Caco-2 (cell line): ENCODE data around the gene FAAP20. TPM values are rescaled to one million over a fixed set of nuclear protein-coding genes. Genes with fewer than 3 reads are reported as not detected.
"Not testable (repeated sequence)": the region's sequence is repeated elsewhere in the genome, so short reads cannot be mapped to it uniquely, and the experiment has no call there.

Experiments
- BruUV-seq: library from RNA; stranded (reverse); fragments of 400-500 nt; replicated peaks from 2 replicates; lab custom pipeline; 2021; lab: Mats Ljungman, UMichigan
- CTCF ChIA-PET: fragments of 300-600 bp; sonication (Branson Sonifier 250); formaldehyde crosslinking; loops from one replicate; lab custom pipeline; 2022; ENCODE audit warnings: antibody characterized with exemption; lab: Charles Lee
- POLR2A ChIA-PET: fragments of 300-600 bp; sonication (Branson Sonifier 250); formaldehyde crosslinking; loops from one replicate; lab custom pipeline; 2022; ENCODE audit warnings: antibody characterized with exemption; lab: Charles Lee
- DNase-seq, 2 experiments: peaks; one replicate each; pipeline versions ENCODE4 v3.0.0 to v3.0.0-alpha.2; 2020 to 2022
- H3K27me3 ChIP-seq: replicated peaks from 2 replicates; pipeline ENCODE4 v1.6.0; 2011; ENCODE audit warnings: low read length; ENCODE audit not compliant: control insufficient read depth, insufficient read depth
- H3K36me3 ChIP-seq: 2 replicates; pipeline ENCODE4 v1.5.1; 2011; ENCODE audit warnings: low read length; ENCODE audit not compliant: control insufficient read depth, insufficient read depth
- H3K4me1 ChIP-seq: fragments of 250-450 bp; sonication (Bioruptor Pico); 2 replicates; pipeline ENCODE4 v1.5.1; 2020; ENCODE audit warnings: mild to moderate bottlenecking
- H3K4me3 ChIP-seq: 2 replicates; pipeline ENCODE4 v1.5.1; 2011; ENCODE audit warnings: low read depth, mild to moderate bottlenecking, control low read depth, low read length
- H3K9me3 ChIP-seq: fragments of 250-450 bp; sonication (Bioruptor Pico); 2 replicates; pipeline ENCODE4 v1.5.1; 2020; ENCODE audit warnings: mild to moderate bottlenecking, moderate library complexity
- H3K27ac Mint-ChIP-seq: one replicate; pipeline ENCODE4 v1.8.0; 2022; ENCODE audit warnings: mixed read lengths; ENCODE audit not compliant: unreplicated experiment
- H3K27me3 Mint-ChIP-seq: one replicate; pipeline ENCODE4 v1.8.0; 2022; ENCODE audit warnings: mixed read lengths; ENCODE audit not compliant: insufficient read depth, unreplicated experiment
- H3K36me3 Mint-ChIP-seq: one replicate; pipeline ENCODE4 v1.8.0; 2022; ENCODE audit warnings: mild to moderate bottlenecking, mixed read lengths; ENCODE audit not compliant: insufficient read depth, unreplicated experiment
- H3K4me1 Mint-ChIP-seq: one replicate; pipeline ENCODE4 v1.8.0; 2022; ENCODE audit warnings: low read depth, mixed read lengths; ENCODE audit not compliant: unreplicated experiment
- H3K4me3 Mint-ChIP-seq: one replicate; pipeline ENCODE4 v1.8.0; 2022; ENCODE audit warnings: mild to moderate bottlenecking, moderate library complexity, mixed read lengths; ENCODE audit not compliant: unreplicated experiment
- H3K9me3 Mint-ChIP-seq: one replicate; pipeline ENCODE4 v1.8.0; 2022; ENCODE audit warnings: mixed read lengths; ENCODE audit not compliant: unreplicated experiment
- intact Hi-C: fragments of 100-400 bp; cut with micrococcal nuclease; formaldehyde crosslinking; loops from one replicate; pipeline ENCODE4 v1.10.0; 2022; ENCODE audit not compliant: unreplicated experiment
- total RNA-seq: library from RNA; stranded (reverse); gene quantifications from 2 replicates; pipeline ENCODE4 v1.2.3, GENCODE V29; 2022
- TF ChIP-seq, protein P1 (sequence below), 2 experiments: fragments of 200-600 bp in 1 of 2; IDR thresholded peaks; 1 replicate in 1 of 2; 2 replicates in 1 of 2; pipeline versions ENCODE4 v1.5.1 to v1.8.0; 2011 to 2022; ENCODE audit warnings: antibody characterized with exemption in 1 of 2, control low read depth in 1 of 2, inconsistent platforms in 1 of 2, low read depth in 1 of 2, low read length in 1 of 2, mild to moderate bottlenecking in 1 of 2, moderate library complexity in 1 of 2; ENCODE audit not compliant: insufficient read depth in 1 of 2, severe bottlenecking in 1 of 2, unreplicated experiment in 1 of 2

Gene FAAP20
- total RNA-seq, 1 experiment from 2014 or later: 72.4 TPM

DNA sequence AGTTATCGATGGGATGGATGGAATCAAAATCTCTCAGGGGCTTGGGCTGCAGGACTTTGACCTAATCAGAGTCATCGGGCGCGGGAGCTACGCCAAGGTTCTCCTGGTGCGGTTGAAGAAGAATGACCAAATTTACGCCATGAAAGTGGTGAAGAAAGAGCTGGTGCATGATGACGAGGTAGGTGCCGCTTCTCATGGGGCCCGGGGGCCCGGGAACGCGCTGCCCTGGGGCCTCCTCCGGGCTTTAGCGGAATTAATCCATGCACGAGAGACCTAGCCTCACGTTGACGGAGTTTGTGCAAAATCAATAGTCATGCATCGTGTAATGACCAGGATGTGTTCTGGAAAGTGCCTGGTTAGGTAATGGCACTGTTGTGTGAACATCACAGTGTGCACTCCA is 43.8 kb downstream of the FAAP20 start:
- H3K36me3 ChIP-seq: peaks cover 2% of the 10 kb centered on the region
- H3K4me1 Mint-ChIP-seq: no peaks in the 10 kb centered on the region
- CTCF ChIA-PET: no interaction called here

DNA sequence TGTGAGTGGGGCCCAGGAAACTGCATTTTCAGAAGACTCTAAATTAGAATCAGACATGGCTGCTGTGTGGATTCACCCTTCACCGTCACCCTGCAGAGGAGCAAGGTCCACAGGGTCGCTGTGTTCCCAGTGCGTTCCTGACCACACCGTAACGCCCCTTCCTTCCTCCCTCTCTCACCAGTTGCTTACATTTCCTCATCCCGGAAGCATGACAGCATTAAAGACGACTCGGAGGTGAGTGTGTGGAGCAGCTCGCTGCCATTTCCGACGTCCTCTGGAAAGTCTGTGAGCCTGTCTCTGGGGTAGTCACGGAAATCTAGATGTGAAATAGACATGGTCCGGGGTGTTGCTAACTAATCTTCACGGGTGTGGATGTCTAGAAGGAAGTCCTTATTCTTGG is 45.9 kb downstream of the FAAP20 start:
- H3K9me3 Mint-ChIP-seq: no peaks in the 10 kb centered on the region
- Histone ChIP-seq H3K36me3 (peaks cover 2% of the 10 kb centered on the region), H3K4me1 (no peaks in the 10 kb centered on the region), H3K27me3 (no peaks in the 10 kb centered on the region), H3K4me3 (no peak overlapping the region), H3K9me3 (no peaks in the 10 kb centered on the region)
- TF ChIP-seq, protein P1, sequence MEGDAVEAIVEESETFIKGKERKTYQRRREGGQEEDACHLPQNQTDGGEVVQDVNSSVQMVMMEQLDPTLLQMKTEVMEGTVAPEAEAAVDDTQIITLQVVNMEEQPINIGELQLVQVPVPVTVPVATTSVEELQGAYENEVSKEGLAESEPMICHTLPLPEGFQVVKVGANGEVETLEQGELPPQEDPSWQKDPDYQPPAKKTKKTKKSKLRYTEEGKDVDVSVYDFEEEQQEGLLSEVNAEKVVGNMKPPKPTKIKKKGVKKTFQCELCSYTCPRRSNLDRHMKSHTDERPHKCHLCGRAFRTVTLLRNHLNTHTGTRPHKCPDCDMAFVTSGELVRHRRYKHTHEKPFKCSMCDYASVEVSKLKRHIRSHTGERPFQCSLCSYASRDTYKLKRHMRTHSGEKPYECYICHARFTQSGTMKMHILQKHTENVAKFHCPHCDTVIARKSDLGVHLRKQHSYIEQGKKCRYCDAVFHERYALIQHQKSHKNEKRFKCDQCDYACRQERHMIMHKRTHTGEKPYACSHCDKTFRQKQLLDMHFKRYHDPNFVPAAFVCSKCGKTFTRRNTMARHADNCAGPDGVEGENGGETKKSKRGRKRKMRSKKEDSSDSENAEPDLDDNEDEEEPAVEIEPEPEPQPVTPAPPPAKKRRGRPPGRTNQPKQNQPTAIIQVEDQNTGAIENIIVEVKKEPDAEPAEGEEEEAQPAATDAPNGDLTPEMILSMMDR (IDR thresholded peaks at IDR 0.05; ENCODE audit: insufficient read depth in 1 of 2, low read depth in 1 of 2, low read length in 1 of 2, severe bottlenecking in 1 of 2, unreplicated experiment in 1 of 2): no peak
- BruUV-seq: no TSS peak
- H3K36me3 Mint-ChIP-seq: peaks cover 7% of the 10 kb centered on the region
- no peaks in the 10 kb centered on the region for H3K27me3 Mint-ChIP-seq
- no peaks in the 10 kb centered on the region for H3K4me1 Mint-ChIP-seq
- POLR2A ChIA-PET: no interaction called here
- intact Hi-C loops: no loop called here
- no peak for DNase-seq
- H3K27ac Mint-ChIP-seq: no peak overlapping the region
- no peak overlapping the region for H3K4me3 Mint-ChIP-seq
- CTCF ChIA-PET: no interaction called here

More for the DNA sequence above, 43.8 kb downstream of the FAAP20 start:
- Histone ChIP-seq H3K4me3 (no peak overlapping the region), H3K9me3 (no peaks in the 10 kb centered on the region), H3K27me3 (no peaks in the 10 kb centered on the region), H3K4me1 (no peaks in the 10 kb centered on the region)
- POLR2A ChIA-PET: no interaction called here
- TF ChIP-seq, protein P1 (IDR thresholded peaks at IDR 0.05; ENCODE audit: insufficient read depth in 1 of 2, low read depth in 1 of 2, low read length in 1 of 2, severe bottlenecking in 1 of 2, unreplicated experiment in 1 of 2): no peak
- Mint-ChIP-seq H3K4me3 (no peak overlapping the region), H3K9me3 (peaks cover 13% of the 10 kb centered on the region), H3K36me3 (peaks cover 23% of the 10 kb centered on the region), H3K27ac (no peak overlapping the region), H3K27me3 (no peaks in the 10 kb centered on the region)
- intact Hi-C loops: no loop called here
- no TSS peak for BruUV-seq
- no peak for DNase-seq

DNA sequence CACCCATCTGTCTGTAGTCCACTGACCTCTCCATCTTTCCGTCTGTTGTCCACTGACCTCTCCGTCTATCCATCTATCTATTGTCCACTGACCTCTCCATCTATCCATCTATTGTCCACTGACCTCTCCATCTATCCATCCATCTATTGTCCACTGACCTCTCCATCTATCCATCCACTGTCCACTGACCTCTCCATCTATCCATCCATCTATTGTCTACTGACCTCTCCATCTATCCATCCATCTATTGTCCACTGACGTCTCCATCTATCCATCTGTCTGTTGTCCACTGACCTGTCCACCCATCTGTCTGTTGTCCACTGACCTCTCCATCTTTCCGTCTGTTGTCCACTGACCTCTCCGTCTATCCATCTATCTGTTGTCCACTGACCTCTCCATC is 46.7 kb downstream of the FAAP20 start:
- H3K4me1 Mint-ChIP-seq, CTCF ChIA-PET, BruUV-seq, H3K9me3 Mint-ChIP-seq, H3K27me3 ChIP-seq, H3K4me3 Mint-ChIP-seq, POLR2A ChIA-PET, H3K36me3 ChIP-seq, H3K4me1 ChIP-seq, intact Hi-C loops, H3K36me3 Mint-ChIP-seq, DNase-seq, H3K27me3 Mint-ChIP-seq, H3K27ac Mint-ChIP-seq, H3K9me3 ChIP-seq, H3K4me3 ChIP-seq: not testable (repeated sequence)
